H1 (cell line): ENCODE measurements around the gene AIF1L. TPM values are rescaled to one million over a fixed set of nuclear protein-coding genes. Genes with fewer than 3 reads are reported as not detected.

Source experiments
- CTCF ChIA-PET: fragments of 300-600 bp; sonication (Branson Sonifier 250); formaldehyde crosslinking; loops from one replicate; lab custom pipeline; 2021; ENCODE audit not compliant: partially characterized antibody; lab: Charles Lee
- POLR2A ChIA-PET: fragments of 300-600 bp; sonication (Branson Sonifier 250); formaldehyde crosslinking; loops from one replicate; lab custom pipeline; 2021; ENCODE audit warnings: inconsistent platforms; ENCODE audit not compliant: partially characterized antibody; lab: Charles Lee
- DNase-seq, 2 experiments: peaks; one replicate each; pipeline versions ENCODE4 v3.0.0 to v3.0.0-alpha.2; 2010 to 2022; ENCODE audit warnings: low spot score in 2 of 2, low read depth in 1 of 2, mixed read lengths in 1 of 2
- FAIRE-seq: peaks from 2 replicates; lab custom pipeline; 2011; peaks lifted over from hg19 to GRCh38; lab: Jason Lieb, UNC
- H2AFZ ChIP-seq: 2 replicates; pipeline ENCODE4 v1.8.1; 2012; ENCODE audit warnings: low read length, inconsistent platforms
- H2AK5ac ChIP-seq: 2 replicates; pipeline ENCODE4 v1.6.1; 2013; ENCODE audit warnings: low read depth, low read length
- H2BK120ac ChIP-seq: replicated peaks from 2 replicates; pipeline ENCODE3; 2013; ENCODE audit warnings: low read depth, low read length, inconsistent platforms
- H2BK12ac ChIP-seq: 2 replicates; pipeline ENCODE4 v1.6.1; 2013; ENCODE audit warnings: low read depth, low read length
- H2BK15ac ChIP-seq: 2 replicates; pipeline ENCODE4 v1.6.1; 2013; ENCODE audit warnings: low read length
- H2BK20ac ChIP-seq: 2 replicates; pipeline ENCODE4 v1.6.1; 2013; ENCODE audit warnings: low read length
- H2BK5ac ChIP-seq: 2 replicates; pipeline ENCODE4 v1.6.1; 2013; ENCODE audit warnings: low read depth, low read length
- H3K14ac ChIP-seq: 2 replicates; pipeline ENCODE4 v1.6.1; 2013; ENCODE audit warnings: inconsistent platforms; ENCODE audit not compliant: insufficient read length
- H3K18ac ChIP-seq: 2 replicates; pipeline ENCODE4 v1.6.1; 2013; ENCODE audit warnings: low read length; ENCODE audit errors: extremely low read depth
- H3K23ac ChIP-seq: 2 replicates; pipeline ENCODE4 v1.6.1; 2013; ENCODE audit warnings: inconsistent platforms; ENCODE audit not compliant: insufficient read length
- H3K23me2 ChIP-seq: 2 replicates; pipeline ENCODE4 v1.6.1; 2013; ENCODE audit warnings: low read depth, low read length
- H3K27ac ChIP-seq: 2 replicates; pipeline ENCODE4 v1.6.1; 2011; ENCODE audit warnings: low read depth, low read length, inconsistent platforms
- H3K27me3 ChIP-seq, 4 experiments: replicated peaks in 1 of 4; 1 replicate in 1 of 4; 2 replicates in 3 of 4; pipeline versions ENCODE4 v1.6.1 to v1.8.1; 2011 to 2013; ENCODE audit warnings: low read length in 3 of 4, mild to moderate bottlenecking in 3 of 4, inconsistent platforms in 2 of 4, mixed read lengths in 2 of 4, moderate library complexity in 1 of 4; ENCODE audit not compliant: control insufficient read depth in 3 of 4, insufficient read depth in 3 of 4; ENCODE audit errors: extremely low read depth in 1 of 4
- H3K36me3 ChIP-seq, 4 experiments: 2 replicates each; pipeline versions ENCODE4 v1.6.1 to v1.8.1; 2011 to 2013; ENCODE audit warnings: mild to moderate bottlenecking in 4 of 4, low read length in 3 of 4, moderate library complexity in 2 of 4, control low read depth in 1 of 4, inconsistent platforms in 1 of 4; ENCODE audit not compliant: insufficient read depth in 4 of 4, control insufficient read depth in 2 of 4
- H3K4ac ChIP-seq: replicated peaks from 2 replicates; pipeline ENCODE3; 2013; ENCODE audit warnings: low read length, low read depth, mixed read lengths, inconsistent platforms; ENCODE audit not compliant: insufficient read length
- H3K4me1 ChIP-seq, 4 experiments: replicated peaks in 1 of 4; 1 replicate in 1 of 4; 2 replicates in 3 of 4; pipeline versions ENCODE4 v1.6.1 to v1.8.1; 2011 to 2013; ENCODE audit warnings: low read length in 3 of 4, inconsistent platforms in 2 of 4, mixed read lengths in 1 of 4; ENCODE audit not compliant: insufficient read depth in 4 of 4, control insufficient read depth in 3 of 4
- H3K4me2 ChIP-seq, 2 experiments: 2 replicates each; pipeline versions ENCODE4 v1.6.1 to v1.8.1; 2011 to 2013; ENCODE audit warnings: low read depth in 2 of 2, low read length in 2 of 2, control low read depth in 1 of 2, inconsistent platforms in 1 of 2, mild to moderate bottlenecking in 1 of 2; ENCODE audit not compliant: insufficient read depth in 1 of 2
- H3K4me3 ChIP-seq, 4 experiments: fragments of 200-600, 300-600 bp in 1 of 4; sonication (generic), shearing (Covaris generic), sonication (Bioruptor Twin) in 1 of 4; 2 replicates each; pipeline versions ENCODE4 v1.5.1 to v1.8.1; 2011 to 2016; ENCODE audit warnings: low read length in 4 of 4, low read depth in 3 of 4, control low read depth in 2 of 4, inconsistent platforms in 2 of 4, mild to moderate bottlenecking in 2 of 4, mixed read lengths in 1 of 4, moderate library complexity in 1 of 4; ENCODE audit not compliant: insufficient read depth in 2 of 4; ENCODE audit errors: extremely low read depth in 1 of 4
- H3K56ac ChIP-seq: replicated peaks from 2 replicates; pipeline ENCODE3; 2013; ENCODE audit warnings: low read depth, mild to moderate bottlenecking, mixed read lengths, low read length, inconsistent platforms; ENCODE audit not compliant: insufficient read length
- H3K79me1 ChIP-seq: 2 replicates; pipeline ENCODE4 v1.6.1; 2013; ENCODE audit warnings: low read depth, low read length, control low read depth
- H3K79me2 ChIP-seq, 2 experiments: 2 replicates each; pipeline versions ENCODE4 v1.6.1 to v1.8.1; 2012 to 2013; ENCODE audit warnings: low read length in 2 of 2, mild to moderate bottlenecking in 2 of 2, inconsistent platforms in 1 of 2; ENCODE audit not compliant: insufficient read depth in 2 of 2, control insufficient read depth in 1 of 2
- H3K9ac ChIP-seq, 4 experiments: replicated peaks in 1 of 4; 1 replicate in 1 of 4; 2 replicates in 3 of 4; pipeline versions ENCODE4 v1.6.1 to v1.8.1; 2011 to 2013; ENCODE audit warnings: low read depth in 3 of 4, low read length in 3 of 4, control low read depth in 2 of 4, mild to moderate bottlenecking in 2 of 4, moderate library complexity in 2 of 4, inconsistent platforms in 1 of 4; ENCODE audit errors: extremely low read depth in 1 of 4
- H3K9me3 ChIP-seq, 2 experiments: 2 replicates each; pipeline versions ENCODE4 v1.6.1 to v1.8.1; 2012 to 2013; ENCODE audit warnings: mild to moderate bottlenecking in 2 of 2, moderate library complexity in 2 of 2, control low read depth in 1 of 2, inconsistent platforms in 1 of 2, low read depth in 1 of 2, low read length in 1 of 2, mixed read lengths in 1 of 2; ENCODE audit not compliant: insufficient read depth in 2 of 2
- H4K20me1 ChIP-seq, 2 experiments: replicated peaks in 1 of 2; 2 replicates each; pipeline versions ENCODE3 to v1.8.1; 2011 to 2013; ENCODE audit warnings: inconsistent platforms in 2 of 2, low read length in 2 of 2, mild to moderate bottlenecking in 1 of 2; ENCODE audit not compliant: insufficient read depth in 2 of 2, control insufficient read depth in 1 of 2
- H4K5ac ChIP-seq: 2 replicates; pipeline ENCODE4 v1.6.1; 2013; ENCODE audit warnings: low read length, low read depth, mixed read lengths, inconsistent platforms; ENCODE audit not compliant: insufficient read length
- H4K8ac ChIP-seq: 2 replicates; pipeline ENCODE4 v1.8.0; 2013; ENCODE audit warnings: mild to moderate bottlenecking, moderate library complexity, low read length, inconsistent platforms; ENCODE audit not compliant: insufficient read depth; ENCODE audit errors: extremely low read depth
- H4K91ac ChIP-seq: replicated peaks from 2 replicates; pipeline ENCODE3; 2013; ENCODE audit warnings: low read length, mixed read lengths, inconsistent platforms; ENCODE audit not compliant: insufficient read length
- CEBPB ChIP-seq: IDR thresholded peaks from 2 replicates; pipeline ENCODE4 v1.6.1; 2012; ENCODE audit warnings: low read depth, low read length
- CHD1 ChIP-seq: IDR thresholded peaks from 2 replicates; pipeline ENCODE4 v1.6.1; 2012; ENCODE audit warnings: low read depth, low read length, improper control_type of control experiment
- FOSL1 ChIP-seq: IDR thresholded peaks from 2 replicates; pipeline ENCODE4 v1.6.1; 2011; ENCODE audit warnings: mild to moderate bottlenecking, low read depth, low read length, moderate library complexity; ENCODE audit not compliant: insufficient read depth
- JUN ChIP-seq: IDR thresholded peaks from 2 replicates; pipeline ENCODE4 v1.6.1; 2011; ENCODE audit warnings: low read depth, mild to moderate bottlenecking, improper control_type of control experiment, low read length
- JUND ChIP-seq: IDR thresholded peaks from 2 replicates; pipeline ENCODE4 v1.6.1; 2011; ENCODE audit warnings: mild to moderate bottlenecking, improper control_type of control experiment, low read length
- KDM1A ChIP-seq: fragments of 200-600, 300-600 bp; sonication (generic); IDR thresholded peaks from 2 replicates; pipeline ENCODE4 v1.7.1; 2016; ENCODE audit warnings: mild to moderate bottlenecking, low read length, borderline replicate concordance
- KDM4A ChIP-seq: IDR thresholded peaks from one replicate; pipeline ENCODE4 v1.7.1; 2012; ENCODE audit warnings: low read depth, mild to moderate bottlenecking, moderate library complexity, low read length, inconsistent platforms; ENCODE audit not compliant: severe bottlenecking
- POLR2A ChIP-seq, 2 experiments: IDR thresholded peaks; 1 replicate in 1 of 2; 2 replicates in 1 of 2; pipeline ENCODE4 v1.6.1; 2011; ENCODE audit warnings: low read depth in 2 of 2, low read length in 2 of 2, mild to moderate bottlenecking in 2 of 2; ENCODE audit errors: control extremely low read depth in 1 of 2
- POU5F1 ChIP-seq: IDR thresholded peaks from 2 replicates; pipeline ENCODE4 v1.6.1; 2011; ENCODE audit warnings: low read depth, mild to moderate bottlenecking, low read length, moderate library complexity
- SIX5 ChIP-seq: IDR thresholded peaks from 2 replicates; pipeline ENCODE4 v1.6.1; 2011; ENCODE audit warnings: mild to moderate bottlenecking, low read depth, low read length
- SP2 ChIP-seq: IDR thresholded peaks from 2 replicates; pipeline ENCODE4 v1.6.1; 2012; ENCODE audit warnings: mild to moderate bottlenecking, low read length, inconsistent platforms
- SP4 ChIP-seq: IDR thresholded peaks from 2 replicates; pipeline ENCODE4 v1.6.1; 2012; ENCODE audit warnings: low read length, inconsistent platforms
- TAF1 ChIP-seq: IDR thresholded peaks from 2 replicates; pipeline ENCODE4 v1.6.1; 2011; ENCODE audit warnings: mild to moderate bottlenecking, low read depth, low read length
- TBP ChIP-seq: IDR thresholded peaks from 2 replicates; pipeline ENCODE4 v1.6.1; 2011; ENCODE audit warnings: low read depth, low read length, improper control_type of control experiment
- WGBS, 2 experiments: shearing (Covaris generic) in 1 of 2; methylation state at CpG; one replicate each; pipeline versions ENCODE4 v1.1.6 to v1.1.7; 2013 to 2015; ENCODE audit warnings: low lambda C conversion rate in 2 of 2, mixed read lengths in 2 of 2, inconsistent platforms in 1 of 2, low coverage in 1 of 2, missing lambda C conversion rate in 1 of 2; ENCODE audit not compliant: insufficient replicate concordance in 2 of 2, insufficient coverage in 1 of 2, insufficient read length in 1 of 2; ENCODE audit errors: extremely low coverage in 1 of 2, missing lambda C conversion rate in 1 of 2; 5-methylcytosine and 5-hydroxymethylcytosine counted together
- polyA plus RNA-seq, 7 experiments: library from polyadenylated mRNA; depleted of rRNA in 3 of 7; stranded (reverse) in 5 of 7; unstranded in 2 of 7; fragments of >200 nt in 5 of 7; fragments of 200-250 nt in 2 of 7; gene quantifications; 1 replicate in 5 of 7; 2 replicates in 1 of 7; 4 replicates in 1 of 7; pipeline versions ENCODE4 v1.2.1 to v1.2.3, GENCODE V29; 2011 to 2013; ENCODE audit warnings: missing spikeins in 2 of 7, mixed read lengths in 2 of 7
- total RNA-seq: library from RNA; stranded (reverse); fragmentation: NEBNext Ultra II Directional; extraction: Animal tissue kit (Norgen Biotek cat#: 25700); gene quantifications from 2 replicates; pipeline ENCODE4 v1.2.1, GENCODE V29; 2021

The AIF1L gene
- total and polyA plus RNA-seq, 2 of the 8 experiments (the other 6 are each of a cell fraction or from before 2014, with no cell fraction given) = 70.7 to 149 TPM

DNA sequence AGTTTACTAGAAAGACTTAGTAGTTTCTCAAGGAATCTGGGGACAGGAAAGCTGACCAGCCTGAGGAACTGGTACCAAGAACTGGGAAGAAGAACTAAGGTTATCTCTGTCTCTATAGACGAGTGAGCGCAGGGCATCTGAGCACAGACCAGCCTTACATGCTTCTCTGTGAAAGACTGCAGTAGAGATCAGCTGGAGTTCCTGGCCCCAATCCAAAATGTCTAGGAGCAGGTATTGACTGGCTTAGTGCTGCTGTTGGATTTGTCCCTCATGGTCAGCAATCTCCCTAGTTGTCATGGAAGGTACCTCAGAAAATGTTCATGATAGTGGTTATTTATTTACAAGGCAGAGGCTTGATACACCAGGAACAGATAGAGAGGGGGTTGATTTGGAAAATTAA, 42.3 kb downstream of the AIF1L start:
- no peak overlapping the region for H2BK15ac ChIP-seq
- no peak overlapping the region for H2BK12ac ChIP-seq
- H3K4me1 ChIP-seq = no peaks in the 10 kb centered on the region
- no peaks in the 10 kb centered on the region for H3K23me2 ChIP-seq
- no peak overlapping the region for H3K4me3 ChIP-seq
- H3K56ac ChIP-seq = no peak overlapping the region
- POLR2A ChIA-PET = no interaction called here
- no peak overlapping the region for H3K4ac ChIP-seq
- DNase-seq (no peak), FAIRE-seq (no peak)
- H3K18ac ChIP-seq = no peak overlapping the region
- H4K5ac ChIP-seq = no peak overlapping the region
- H3K23ac ChIP-seq = no peak overlapping the region
- WGBS, 2 experiments = 94% methylated on average over 2 of the region's 2 CpGs; no CpG with 5 or more reads in 1 of the 2 experiments
- no peak overlapping the region for H4K91ac ChIP-seq
- H3K79me2 ChIP-seq = no peaks in the 10 kb centered on the region
- no peaks in the 10 kb centered on the region for H3K27me3 ChIP-seq
- H3K79me1 ChIP-seq = no peaks in the 10 kb centered on the region
- H3K9ac ChIP-seq = no peak overlapping the region
- no peak overlapping the region for H3K14ac ChIP-seq
- H2BK120ac ChIP-seq = no peak overlapping the region
- no peak overlapping the region for H2BK20ac ChIP-seq
- no peak overlapping the region for H3K4me2 ChIP-seq
- no peak overlapping the region for H4K8ac ChIP-seq
- H3K9me3 ChIP-seq = no peaks in the 10 kb centered on the region
- peaks cover 32 to 77% (median 69%) of the 10 kb centered on the region in 4 experiments for H3K36me3 ChIP-seq
- TF ChIP-seq CHD1 (no peak), TBP (no peak), JUND (no peak), CEBPB (no peak), FOSL1 (no peak), JUN (no peak), KDM4A (no peak), SP2 (no peak), POLR2A (IDR thresholded peaks at IDR 0.05; ENCODE audit: control extremely low read depth in 1 of 2, low read depth in 2 of 2, low read length in 2 of 2) (no peak), SP4 (no peak), KDM1A (no peak), TAF1 (no peak), POU5F1 (no peak), SIX5 (no peak)
- H2BK5ac ChIP-seq = no peak overlapping the region
- H3K27ac ChIP-seq = no peak overlapping the region
- CTCF ChIA-PET = no interaction called here
- H2AFZ ChIP-seq = no peak overlapping the region
- no peaks in the 10 kb centered on the region for H4K20me1 ChIP-seq
- H2AK5ac ChIP-seq = no peak overlapping the region
